GM20431 (cell line): Measurements from ENCODE around the gene SYTL3.
"Not testable (repeated sequence)": the region's sequence is repeated elsewhere in the genome, so short reads cannot be mapped to it uniquely, and the experiment has no call there.

ENCODE experiments used
- in situ Hi-C: fragments of 300-500 bp; cut with MseI, MboI; formaldehyde crosslinking; loops from one replicate; pipeline ENCODE4 v1.15.0; 2020; ENCODE audit warnings: low sequenced_read_pairs; ENCODE audit not compliant: unreplicated experiment

SYTL3 gene

GRCh38 chr6:158649289-158650143 lies at the start of gene SYTL3:
TSS of gene SYTL3 (plus strand) at chr6:158650054. CDS start at chr6:158663269, 13,215 bp downstream.
- in situ Hi-C loops = no loop called here

GRCh38 chr6:158603261-158604047 lies 46.4 kb upstream of the SYTL3 start:
- in situ Hi-C loops = loop anchor here (10.0 kb wide), 1 partner anchor 389 kb away; no protein-coding TSS in a partner anchor

GRCh38 chr6:158604048-158604406 lies 45.8 kb upstream of the SYTL3 start:
- in situ Hi-C loops = loop anchor here (10.0 kb wide), 1 partner anchor 389 kb away; no protein-coding TSS in a partner anchor

- in situ Hi-C loops = loop anchor here (10.0 kb wide), 1 partner anchor 391 kb away; no protein-coding TSS in a partner anchor
Observed at GRCh38 chr6:158605266-158605878, 44.5 kb upstream of the SYTL3 start.

GRCh38 chr6:158606011-158606410 lies 43.8 kb upstream of the SYTL3 start:
- in situ Hi-C loops = loop anchor here (10.0 kb wide), 1 partner anchor 391 kb away; no protein-coding TSS in a partner anchor

GRCh38 chr6:158606935-158607334 lies 42.9 kb upstream of the SYTL3 start:
- in situ Hi-C loops = loop anchor here (10.0 kb wide), 1 partner anchor 392 kb away; no protein-coding TSS in a partner anchor

GRCh38 chr6:158607411-158608170 lies 42.3 kb upstream of the SYTL3 start:
- in situ Hi-C loops = loop anchor here (10.0 kb wide), 1 partner anchor 393 kb away; no protein-coding TSS in a partner anchor

- in situ Hi-C loops = loop anchor here (10.0 kb wide), 1 partner anchor 393 kb away; no protein-coding TSS in a partner anchor
Observed at GRCh38 chr6:158608221-158608620, 41.6 kb upstream of the SYTL3 start.

- in situ Hi-C loops = loop anchor here (10.0 kb wide), 1 partner anchor 395 kb away; no protein-coding TSS in a partner anchor
Observed at GRCh38 chr6:158609455-158610155, 40.2 kb upstream of the SYTL3 start.

GRCh38 chr6:158610319-158610968 lies 39.4 kb upstream of the SYTL3 start:
- in situ Hi-C loops = no loop called here

GRCh38 chr6:158611039-158611438 lies 38.8 kb upstream of the SYTL3 start:
- in situ Hi-C loops = no loop called here

GRCh38 chr6:158611541-158612370 lies 38.1 kb upstream of the SYTL3 start:
- in situ Hi-C loops = no loop called here

- in situ Hi-C loops = not testable (repeated sequence)
Observed at GRCh38 chr6:158614606-158615005, 35.2 kb upstream of the SYTL3 start.

- in situ Hi-C loops = not testable (repeated sequence)
Observed at GRCh38 chr6:158618289-158618688, 31.6 kb upstream of the SYTL3 start.

GRCh38 chr6:158619922-158620801 lies 29.7 kb upstream of the SYTL3 start:
- in situ Hi-C loops = no loop called here

- in situ Hi-C loops = no loop called here
Observed at GRCh38 chr6:158620963-158621693, 28.7 kb upstream of the SYTL3 start.
